Cardiac muscle cell (in vitro differentiated cells and primary cell): Measurements from ENCODE around the gene RASA3. TPM values are rescaled to one million over a fixed set of nuclear protein-coding genes. Genes with fewer than 3 reads are reported as not detected.

Experiments
- DNase-seq, 2 donors: peaks; one replicate each; pipeline versions ENCODE4 v3.0.0 to v3.0.0-alpha.2; 2010 to 2017; ENCODE audit warnings: low read depth in 1 of 2, low spot score in 1 of 2
- H3K27ac ChIP-seq: fragments of 200-600 bp; sonication (generic); 2 replicates; pipeline ENCODE4 v1.5.1; 2016
- H3K27me3 ChIP-seq: fragments of 200-600 bp; sonication (generic); 2 replicates; pipeline ENCODE4 v1.6.0; 2016; ENCODE audit warnings: control low read depth
- H3K36me3 ChIP-seq: fragments of 200-600 bp; sonication (generic); 2 replicates; pipeline ENCODE4 v1.5.1; 2016; ENCODE audit warnings: control low read depth
- H3K4me1 ChIP-seq: fragments of 200-600 bp; sonication (generic); 2 replicates; pipeline ENCODE4 v1.8.1; 2017; ENCODE audit warnings: low read depth, mild to moderate bottlenecking, mixed run types
- H3K4me3 ChIP-seq: fragments of 200-600 bp; sonication (generic); 2 replicates; pipeline ENCODE4 v1.5.1; 2016; ENCODE audit warnings: mild to moderate bottlenecking
- H3K9me3 ChIP-seq: fragments of 200-600 bp; sonication (generic); 2 replicates; pipeline ENCODE4 v1.5.1; 2017; ENCODE audit warnings: low read depth, mild to moderate bottlenecking, control low read depth
- polyA plus RNA-seq: library from polyadenylated mRNA; unstranded; fragments of >200 nt; fragmentation: Nextera tagmentation; extraction: Ambion mirVana; gene quantifications from 2 replicates; pipeline ENCODE4 v1.2.1, GENCODE V29; 2016
- total RNA-seq: library from RNA; depleted of rRNA; stranded (reverse); fragments of >200 nt; gene quantifications from 2 replicates; pipeline ENCODE4 v1.2.3, GENCODE V29; 2016
- TF ChIP-seq, protein P1 (sequence below): IDR thresholded peaks from 2 replicates; pipeline ENCODE4 v1.5.1; 2012; ENCODE audit warnings: low read depth, mild to moderate bottlenecking, low read length

RASA3 gene
- total and polyA plus RNA-seq, 2 experiments from 2014 or later: 14.0 to 26.0 TPM

GRCh38 chr13:114015969-114016295 is 116.5 kb downstream of the RASA3 start:
- no peak overlapping the region for H3K4me3 ChIP-seq
- DNase-seq: no peak
- no peaks in the 10 kb centered on the region for H3K36me3 ChIP-seq
- H3K4me1 ChIP-seq: no peaks in the 10 kb centered on the region
- H3K27ac ChIP-seq: no peak overlapping the region
- H3K9me3 ChIP-seq: no peaks in the 10 kb centered on the region
- H3K27me3 ChIP-seq: no peaks in the 10 kb centered on the region
- TF ChIP-seq, protein P1, sequence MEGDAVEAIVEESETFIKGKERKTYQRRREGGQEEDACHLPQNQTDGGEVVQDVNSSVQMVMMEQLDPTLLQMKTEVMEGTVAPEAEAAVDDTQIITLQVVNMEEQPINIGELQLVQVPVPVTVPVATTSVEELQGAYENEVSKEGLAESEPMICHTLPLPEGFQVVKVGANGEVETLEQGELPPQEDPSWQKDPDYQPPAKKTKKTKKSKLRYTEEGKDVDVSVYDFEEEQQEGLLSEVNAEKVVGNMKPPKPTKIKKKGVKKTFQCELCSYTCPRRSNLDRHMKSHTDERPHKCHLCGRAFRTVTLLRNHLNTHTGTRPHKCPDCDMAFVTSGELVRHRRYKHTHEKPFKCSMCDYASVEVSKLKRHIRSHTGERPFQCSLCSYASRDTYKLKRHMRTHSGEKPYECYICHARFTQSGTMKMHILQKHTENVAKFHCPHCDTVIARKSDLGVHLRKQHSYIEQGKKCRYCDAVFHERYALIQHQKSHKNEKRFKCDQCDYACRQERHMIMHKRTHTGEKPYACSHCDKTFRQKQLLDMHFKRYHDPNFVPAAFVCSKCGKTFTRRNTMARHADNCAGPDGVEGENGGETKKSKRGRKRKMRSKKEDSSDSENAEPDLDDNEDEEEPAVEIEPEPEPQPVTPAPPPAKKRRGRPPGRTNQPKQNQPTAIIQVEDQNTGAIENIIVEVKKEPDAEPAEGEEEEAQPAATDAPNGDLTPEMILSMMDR: no peak

- no peaks in the 10 kb centered on the region for H3K9me3 ChIP-seq
- H3K4me3 ChIP-seq: no peak overlapping the region
- H3K27ac ChIP-seq: no peak overlapping the region
- H3K4me1 ChIP-seq: no peaks in the 10 kb centered on the region
- peak in 1 of 2 donors; percentile 35 for DNase-seq
- TF ChIP-seq, protein P1: no peak
- no peaks in the 10 kb centered on the region for H3K36me3 ChIP-seq
- no peaks in the 10 kb centered on the region for H3K27me3 ChIP-seq
Observed at GRCh38 chr13:114015111-114015968, 117.1 kb downstream of the RASA3 start.

GRCh38 chr13:114013952-114014629 is 118.3 kb downstream of the RASA3 start:
- H3K4me3 ChIP-seq: no peak overlapping the region
- no peak for DNase-seq
- no peaks in the 10 kb centered on the region for H3K27me3 ChIP-seq
- H3K36me3 ChIP-seq: no peaks in the 10 kb centered on the region
- TF ChIP-seq, protein P1: no peak
- H3K9me3 ChIP-seq: no peaks in the 10 kb centered on the region
- no peak overlapping the region for H3K27ac ChIP-seq
- H3K4me1 ChIP-seq: no peaks in the 10 kb centered on the region

GRCh38 chr13:114013336-114013735 is 119.1 kb downstream of the RASA3 start:
- Histone ChIP-seq H3K4me3 (no peak overlapping the region), H3K27me3 (no peaks in the 10 kb centered on the region), H3K36me3 (no peaks in the 10 kb centered on the region), H3K4me1 (no peaks in the 10 kb centered on the region), H3K27ac (no peak overlapping the region), H3K9me3 (no peaks in the 10 kb centered on the region)
- no peak for DNase-seq
- TF ChIP-seq, protein P1: no peak

- H3K27me3 ChIP-seq: no peaks in the 10 kb centered on the region
- H3K36me3 ChIP-seq: no peaks in the 10 kb centered on the region
- H3K4me3 ChIP-seq: no peak overlapping the region
- no peaks in the 10 kb centered on the region for H3K4me1 ChIP-seq
- no peak for DNase-seq
- H3K9me3 ChIP-seq: no peaks in the 10 kb centered on the region
- H3K27ac ChIP-seq: no peak overlapping the region
- TF ChIP-seq, protein P1: no peak
Observed at GRCh38 chr13:114012921-114013320, 119.5 kb downstream of the RASA3 start.
